Osteoblast (primary cell): ENCODE measurements around the gene KCNQ5. TPM values are rescaled to one million over a fixed set of nuclear protein-coding genes. Genes with fewer than 3 reads are reported as not detected.

ENCODE experiments used
- DNase-seq: peaks from one replicate; pipeline ENCODE4 v3.0.0; 2011; ENCODE audit warnings: low spot score, mixed read lengths; ENCODE audit not compliant: insufficient read length; ENCODE audit errors: missing footprints
- H2AFZ ChIP-seq: 2 replicates; pipeline ENCODE4 v1.6.0; 2011; ENCODE audit warnings: mild to moderate bottlenecking, low read length
- H3K27ac ChIP-seq: 2 replicates; pipeline ENCODE4 v1.5.1; 2011; ENCODE audit warnings: mild to moderate bottlenecking, low read depth, low read length, moderate library complexity
- H3K27me3 ChIP-seq: 2 replicates; pipeline ENCODE4 v1.6.0; 2012; ENCODE audit warnings: mild to moderate bottlenecking, control low read depth, inconsistent platforms, low read length, moderate library complexity; ENCODE audit not compliant: insufficient read depth
- H3K36me3 ChIP-seq: 2 replicates; pipeline ENCODE4 v1.5.1; 2011; ENCODE audit warnings: mild to moderate bottlenecking, low read length, control low read depth, moderate library complexity; ENCODE audit not compliant: insufficient read depth
- H3K4me1 ChIP-seq: 2 replicates; pipeline ENCODE4 v1.5.1; 2011; ENCODE audit warnings: mild to moderate bottlenecking, low read length, control low read depth, moderate library complexity; ENCODE audit not compliant: insufficient read depth
- H3K4me2 ChIP-seq: 2 replicates; pipeline ENCODE4 v1.6.0; 2011; ENCODE audit warnings: mild to moderate bottlenecking, low read length; ENCODE audit not compliant: insufficient read depth
- H3K4me3 ChIP-seq: fragments of 200-600 bp; sonication (generic); 3 replicates; pipeline ENCODE4 v1.5.1; 2012; ENCODE audit warnings: mild to moderate bottlenecking, low read length, inconsistent platforms; ENCODE audit not compliant: insufficient read depth
- H3K79me2 ChIP-seq: 2 replicates; pipeline ENCODE4 v1.6.0; 2012; ENCODE audit warnings: mild to moderate bottlenecking, low read length, control low read depth, inconsistent platforms; ENCODE audit not compliant: insufficient read depth
- H3K9me3 ChIP-seq: 2 replicates; pipeline ENCODE4 v1.5.1; 2011; ENCODE audit warnings: low read depth, low read length, control low read depth
- H4K20me1 ChIP-seq: 2 replicates; pipeline ENCODE4 v1.6.0; 2012; ENCODE audit warnings: mild to moderate bottlenecking, low read length, control low read depth; ENCODE audit not compliant: insufficient read depth
- total RNA-seq: library from RNA; depleted of rRNA; stranded (reverse); fragments of >200 nt; gene quantifications from 2 replicates; pipeline ENCODE4 v1.2.3, GENCODE V29; 2012
- TF ChIP-seq, protein P1 (sequence below): IDR thresholded peaks from 2 replicates; pipeline ENCODE4 v1.5.1; 2011; ENCODE audit warnings: mild to moderate bottlenecking, low read depth, low read length, moderate library complexity; ENCODE audit errors: extremely low read depth

KCNQ5 gene
- total RNA-seq, 1 donor, result 4.0 TPM

DNA sequence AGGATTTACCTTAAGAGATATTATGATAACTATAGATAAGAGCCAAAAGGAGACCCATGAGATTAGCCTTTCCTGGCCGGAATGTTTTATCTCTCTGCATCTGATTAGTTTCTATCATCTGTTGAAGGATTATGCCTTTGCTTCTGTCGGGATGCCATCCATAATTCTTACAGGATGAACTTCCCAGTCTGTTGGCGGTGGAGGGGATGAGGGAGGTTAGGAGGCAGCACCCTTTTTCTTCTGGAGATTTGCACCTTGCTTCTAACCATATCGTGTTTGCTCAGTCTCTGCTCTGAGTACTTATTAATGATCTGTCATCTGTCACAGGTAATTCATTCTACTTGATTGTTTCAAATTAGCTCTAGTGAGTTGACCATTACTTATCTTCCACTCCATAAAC lies 311.4 kb downstream of the KCNQ5 start:
- no peaks in the 10 kb centered on the region for H3K4me1 ChIP-seq

GRCh38 chr6:72936766-72937559 lies 315.1 kb downstream of the KCNQ5 start:
- Histone ChIP-seq H3K4me2 (no peak overlapping the region), H4K20me1 (no peaks in the 10 kb centered on the region), H3K36me3 (no peaks in the 10 kb centered on the region), H3K4me3 (no peak overlapping the region), H2AFZ (no peak overlapping the region), H3K79me2 (no peaks in the 10 kb centered on the region), H3K4me1 (no peaks in the 10 kb centered on the region), H3K9me3 (no peaks in the 10 kb centered on the region), H3K27me3 (no peaks in the 10 kb centered on the region), H3K27ac (no peak overlapping the region)
- TF ChIP-seq, protein P1, sequence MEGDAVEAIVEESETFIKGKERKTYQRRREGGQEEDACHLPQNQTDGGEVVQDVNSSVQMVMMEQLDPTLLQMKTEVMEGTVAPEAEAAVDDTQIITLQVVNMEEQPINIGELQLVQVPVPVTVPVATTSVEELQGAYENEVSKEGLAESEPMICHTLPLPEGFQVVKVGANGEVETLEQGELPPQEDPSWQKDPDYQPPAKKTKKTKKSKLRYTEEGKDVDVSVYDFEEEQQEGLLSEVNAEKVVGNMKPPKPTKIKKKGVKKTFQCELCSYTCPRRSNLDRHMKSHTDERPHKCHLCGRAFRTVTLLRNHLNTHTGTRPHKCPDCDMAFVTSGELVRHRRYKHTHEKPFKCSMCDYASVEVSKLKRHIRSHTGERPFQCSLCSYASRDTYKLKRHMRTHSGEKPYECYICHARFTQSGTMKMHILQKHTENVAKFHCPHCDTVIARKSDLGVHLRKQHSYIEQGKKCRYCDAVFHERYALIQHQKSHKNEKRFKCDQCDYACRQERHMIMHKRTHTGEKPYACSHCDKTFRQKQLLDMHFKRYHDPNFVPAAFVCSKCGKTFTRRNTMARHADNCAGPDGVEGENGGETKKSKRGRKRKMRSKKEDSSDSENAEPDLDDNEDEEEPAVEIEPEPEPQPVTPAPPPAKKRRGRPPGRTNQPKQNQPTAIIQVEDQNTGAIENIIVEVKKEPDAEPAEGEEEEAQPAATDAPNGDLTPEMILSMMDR, result no peak
- no peak for DNase-seq

More for the DNA sequence above, 311.4 kb downstream of the KCNQ5 start:
- H3K9me3 ChIP-seq, result no peaks in the 10 kb centered on the region
- TF ChIP-seq, protein P1, result no peak
- H3K4me3 ChIP-seq, result no peak overlapping the region
- DNase-seq, result no peak
- no peak overlapping the region for H3K4me2 ChIP-seq
- peak overlapping the region; percentile 14 for H2AFZ ChIP-seq
- H3K36me3 ChIP-seq, result no peaks in the 10 kb centered on the region
- H3K27ac ChIP-seq, result no peak overlapping the region
- no peaks in the 10 kb centered on the region for H3K79me2 ChIP-seq
- H4K20me1 ChIP-seq, result no peaks in the 10 kb centered on the region
- H3K27me3 ChIP-seq, result no peaks in the 10 kb centered on the region

GRCh38 chr6:72938104-72938503 lies 316.2 kb downstream of the KCNQ5 start:
- Histone ChIP-seq H3K4me1 (no peaks in the 10 kb centered on the region), H3K4me2 (no peak overlapping the region), H3K4me3 (no peak overlapping the region), H4K20me1 (no peaks in the 10 kb centered on the region), H3K9me3 (no peaks in the 10 kb centered on the region), H2AFZ (no peak overlapping the region), H3K79me2 (no peaks in the 10 kb centered on the region), H3K27me3 (no peaks in the 10 kb centered on the region), H3K36me3 (no peaks in the 10 kb centered on the region), H3K27ac (no peak overlapping the region)
- DNase-seq, result no peak
- TF ChIP-seq, protein P1, result no peak

GRCh38 chr6:72939004-72939403 lies 317.1 kb downstream of the KCNQ5 start:
- H3K27me3 ChIP-seq, result no peaks in the 10 kb centered on the region
- TF ChIP-seq, protein P1, result no peak
- H4K20me1 ChIP-seq, result no peaks in the 10 kb centered on the region
- no peaks in the 10 kb centered on the region for H3K4me1 ChIP-seq
- no peak overlapping the region for H3K27ac ChIP-seq
- H3K9me3 ChIP-seq, result no peaks in the 10 kb centered on the region
- no peaks in the 10 kb centered on the region for H3K36me3 ChIP-seq
- no peak overlapping the region for H2AFZ ChIP-seq
- no peak for DNase-seq
- H3K79me2 ChIP-seq, result no peaks in the 10 kb centered on the region
- no peak overlapping the region for H3K4me2 ChIP-seq
- H3K4me3 ChIP-seq, result no peak overlapping the region
